HG02623 (cell line): ENCODE measurements around the gene SCLT1.

ENCODE experiments used
- ATAC-seq: cut with Tn5 transposase; IDR thresholded peaks from one replicate; pipeline ENCODE4 v1.9.1; 2021; ENCODE audit warnings: moderate library complexity; ENCODE audit not compliant: unreplicated experiment

Gene SCLT1

GRCh38 chr4:128973384-128973783 lies 120.0 kb downstream of the SCLT1 start:
- ATAC-seq = no peak

- ATAC-seq = no peak
These were observed 131.9 kb downstream of the SCLT1 start for GRCh38 chr4:128961405-128961804.

GRCh38 chr4:128958194-128958593 lies 135.1 kb downstream of the SCLT1 start:
- ATAC-seq = no peak

- ATAC-seq = no peak
These were observed 135.9 kb downstream of the SCLT1 start for GRCh38 chr4:128957459-128957858.

GRCh38 chr4:128955751-128956150 lies 137.6 kb downstream of the SCLT1 start:
- ATAC-seq = no peak

- ATAC-seq = no peak
These were observed 138.4 kb downstream of the SCLT1 start for GRCh38 chr4:128954941-128955340.

GRCh38 chr4:128951316-128951715 lies 142.0 kb downstream of the SCLT1 start:
- no peak for ATAC-seq

- ATAC-seq = no peak
These were observed 142.5 kb downstream of the SCLT1 start for GRCh38 chr4:128950796-128951195.

- no peak for ATAC-seq
These were observed 146.4 kb downstream of the SCLT1 start for GRCh38 chr4:128946916-128947315.

GRCh38 chr4:128942607-128943006 lies 150.7 kb downstream of the SCLT1 start:
- no peak for ATAC-seq

- no peak for ATAC-seq
These were observed 152.4 kb downstream of the SCLT1 start for GRCh38 chr4:128940971-128941370.

- no peak for ATAC-seq
These were observed 163.3 kb downstream of the SCLT1 start for GRCh38 chr4:128930051-128930450.

- ATAC-seq = no peak
These were observed 168.4 kb downstream of the SCLT1 start for GRCh38 chr4:128924951-128925350.

- ATAC-seq = no peak
These were observed 171.4 kb downstream of the SCLT1 start for GRCh38 chr4:128921954-128922353.

- ATAC-seq = peak; percentile 65
These were observed 175.6 kb downstream of the SCLT1 start for GRCh38 chr4:128917781-128918180.

- ATAC-seq = peak; percentile 72
These were observed 176.5 kb downstream of the SCLT1 start for GRCh38 chr4:128916832-128917231.

GRCh38 chr4:128915544-128915943 lies 177.8 kb downstream of the SCLT1 start:
- no peak for ATAC-seq

GRCh38 chr4:128913228-128913627 lies 180.1 kb downstream of the SCLT1 start:
- ATAC-seq = no peak

GRCh38 chr4:128908735-128909134 lies 184.6 kb downstream of the SCLT1 start:
- no peak for ATAC-seq

GRCh38 chr4:128907981-128908380 lies 185.4 kb downstream of the SCLT1 start:
- no peak for ATAC-seq

GRCh38 chr4:128906581-128906980 lies 186.8 kb downstream of the SCLT1 start:
- no peak for ATAC-seq

- no peak for ATAC-seq
These were observed 188.5 kb downstream of the SCLT1 start for GRCh38 chr4:128904821-128905220.

GRCh38 chr4:128880662-128881061 lies 212.7 kb downstream of the SCLT1 start:
- ATAC-seq = no peak

- ATAC-seq = no peak
These were observed 213.4 kb downstream of the SCLT1 start for GRCh38 chr4:128879971-128880370.
